GM23338 (cell line): ENCODE data around the gene OR2T6. TPM values are rescaled to one million over a fixed set of nuclear protein-coding genes. Genes with fewer than 3 reads are reported as not detected.

Source experiments
- ATAC-seq: fragments of 200-7000 bp; cut with Tn5 transposase; 3 replicates; pipeline ENCODE4 v1.9.1; 2020
- DNase-seq: peaks from one replicate; pipeline ENCODE4 v3.0.0-alpha.2; 2015; ENCODE audit warnings: low spot score
- H2AFZ ChIP-seq: fragments of 200-600 bp; sonication (generic); 2 replicates; pipeline ENCODE4 v1.8.0; 2016; ENCODE audit warnings: antibody characterized with exemption, mild to moderate bottlenecking, moderate library complexity
- H3F3A ChIP-seq: fragments of 200-600 bp; sonication (generic); replicated peaks from 2 replicates; pipeline ENCODE4 v1.8.0; 2017; ENCODE audit warnings: antibody characterized with exemption, mixed run types, low read depth
- H3K27ac ChIP-seq: fragments of 200-600 bp; sonication (generic); 2 replicates; pipeline ENCODE4 v1.6.1; 2016; ENCODE audit warnings: low read depth
- H3K27me3 ChIP-seq: fragments of 200-600 bp; sonication (generic); 2 replicates; pipeline ENCODE4 v1.8.0; 2016; ENCODE audit warnings: mild to moderate bottlenecking, mixed run types, moderate library complexity; ENCODE audit not compliant: insufficient read depth
- H3K36me3 ChIP-seq: fragments of 200-600 bp; sonication (generic); 2 replicates; pipeline ENCODE4 v1.8.0; 2016; ENCODE audit warnings: mild to moderate bottlenecking; ENCODE audit not compliant: insufficient read depth
- H3K4me1 ChIP-seq: fragments of 200-600 bp; sonication (generic); 2 replicates; pipeline ENCODE4 v1.8.0; 2016; ENCODE audit warnings: mild to moderate bottlenecking, moderate library complexity; ENCODE audit not compliant: insufficient read depth
- H3K4me2 ChIP-seq: fragments of 200-600 bp; sonication (generic); 2 replicates; pipeline ENCODE4 v1.7.1; 2017; ENCODE audit warnings: mixed run types
- H3K4me3 ChIP-seq: fragments of 200-600 bp; sonication (generic); 2 replicates; pipeline ENCODE4 v1.6.1; 2016; ENCODE audit warnings: mixed run types
- H3K79me2 ChIP-seq: fragments of 200-600 bp; sonication (generic); replicated peaks from 2 replicates; pipeline ENCODE4 v1.8.0; 2017; ENCODE audit warnings: mild to moderate bottlenecking; ENCODE audit not compliant: insufficient read depth
- H3K9me2 ChIP-seq: fragments of 200-600 bp; sonication (generic); 2 replicates; pipeline ENCODE4 v1.8.0; 2017; ENCODE audit not compliant: insufficient read depth
- H4K20me1 ChIP-seq: fragments of 200-600 bp; sonication (generic); replicated peaks from 2 replicates; pipeline ENCODE4 v1.8.0; 2017; ENCODE audit warnings: mild to moderate bottlenecking; ENCODE audit not compliant: insufficient read depth
- H3K27ac Mint-ChIP-seq: 2 replicates; pipeline ENCODE4 v1.8.0; 2020; ENCODE audit warnings: inconsistent platforms, mild to moderate bottlenecking, moderate library complexity, mixed read lengths
- H3K27me3 Mint-ChIP-seq: 3 replicates; pipeline ENCODE4 v1.8.0; 2022; ENCODE audit warnings: low read depth, mild to moderate bottlenecking, moderate library complexity, mixed read lengths, inconsistent platforms; ENCODE audit not compliant: insufficient read depth, poor library complexity
- H3K36me3 Mint-ChIP-seq: 3 replicates; pipeline ENCODE4 v1.8.0; 2021; ENCODE audit warnings: low read depth, mild to moderate bottlenecking, inconsistent platforms, moderate library complexity, mixed read lengths
- H3K4me1 Mint-ChIP-seq: 3 replicates; pipeline ENCODE4 v1.8.0; 2020; ENCODE audit warnings: mild to moderate bottlenecking, inconsistent platforms, mixed read lengths
- H3K4me3 Mint-ChIP-seq: 3 replicates; pipeline ENCODE4 v1.8.0; 2021; ENCODE audit warnings: moderate library complexity, mild to moderate bottlenecking, inconsistent platforms, mixed read lengths
- H3K9me3 Mint-ChIP-seq: 3 replicates; pipeline ENCODE4 v1.8.0; 2020; ENCODE audit warnings: moderate library complexity, mild to moderate bottlenecking, inconsistent platforms, mixed read lengths
- CREB1 ChIP-seq: fragments of 250-450 bp; sonication (Bioruptor Pico); IDR thresholded peaks from 2 replicates; pipeline ENCODE4 v1.5.0; 2020; ENCODE audit warnings: low read depth, mild to moderate bottlenecking, moderate library complexity
- CTCF ChIP-seq, 2 experiments: fragments of 200-600 bp in 1 of 2; sonication (generic) in 1 of 2; conservative IDR thresholded peaks; 2 replicates each; pipeline versions ENCODE4 v1.5.1 to v1.6.1; 2016 to 2017; ENCODE audit warnings: antibody characterized with exemption in 2 of 2, low read depth in 2 of 2, mild to moderate bottlenecking in 2 of 2, moderate library complexity in 1 of 2
- ETS1 ChIP-seq: IDR thresholded peaks from 2 replicates; pipeline ENCODE4 v1.6.1; 2016; ENCODE audit warnings: antibody characterized with exemption
- EZH2 ChIP-seq: fragments of 200-600 bp; sonication (generic); IDR thresholded peaks from one replicate; pipeline ENCODE4 v1.8.0; 2017; ENCODE audit warnings: antibody characterized with exemption, mild to moderate bottlenecking, low read depth; ENCODE audit not compliant: unreplicated experiment
- EZH2phosphoT487 ChIP-seq: fragments of 200-600 bp; sonication (generic); IDR thresholded peaks from one replicate; pipeline ENCODE4 v1.8.1; 2018; ENCODE audit warnings: antibody characterized with exemption; ENCODE audit not compliant: unreplicated experiment
- JUNB ChIP-seq: IDR thresholded peaks from one replicate; pipeline ENCODE4 v1.6.1; 2016; ENCODE audit warnings: antibody characterized with exemption; ENCODE audit not compliant: unreplicated experiment
- NANOG ChIP-seq: IDR thresholded peaks from 2 replicates; pipeline ENCODE4 v1.6.1; 2016; ENCODE audit warnings: antibody characterized with exemption, borderline replicate concordance
- POLR2AphosphoS5 ChIP-seq: IDR thresholded peaks from 2 replicates; pipeline ENCODE4 v1.6.1; 2016; ENCODE audit warnings: antibody characterized with exemption, low read depth
- REST ChIP-seq: IDR thresholded peaks from one replicate; pipeline ENCODE4 v1.6.1; 2018; ENCODE audit warnings: antibody characterized with exemption; ENCODE audit not compliant: unreplicated experiment
- STAT1 ChIP-seq: IDR thresholded peaks from one replicate; pipeline ENCODE4 v1.6.1; 2016; ENCODE audit warnings: antibody characterized with exemption; ENCODE audit not compliant: unreplicated experiment
- ZNF114 ChIP-seq: fragments of 250-450 bp; sonication (Bioruptor Pico); IDR thresholded peaks from 2 replicates; pipeline ENCODE4 v1.5.0; 2020; ENCODE audit warnings: mild to moderate bottlenecking, moderate library complexity
- ZNF331 ChIP-seq: fragments of 250-450 bp; sonication (Bioruptor Pico); IDR thresholded peaks from 2 replicates; pipeline ENCODE4 v1.5.0; 2020; ENCODE audit warnings: low read depth, mild to moderate bottlenecking, moderate library complexity
- ZNF462 ChIP-seq: fragments of 250-450 bp; sonication (Bioruptor Pico); IDR thresholded peaks from 2 replicates; pipeline ENCODE4 v1.5.0; 2020; ENCODE audit warnings: mild to moderate bottlenecking, moderate library complexity
- long read RNA-seq: library from polyadenylated mRNA; unstranded; transcript quantifications from one replicate; pipeline ENCODE4 v2.0.0, GENCODE V29; 2020; ENCODE audit not compliant: unreplicated experiment
- polyA plus RNA-seq: library from polyadenylated mRNA; unstranded; fragments of >200 nt; fragmentation: Nextera tagmentation; extraction: Ambion mirVana; gene quantifications from 2 replicates; pipeline ENCODE4 v1.2.1, GENCODE V29; 2016
- total RNA-seq: library from RNA; depleted of rRNA; stranded (reverse); fragments of >200 nt; shearing (Covaris generic); gene quantifications from 2 replicates; pipeline ENCODE4 v1.2.3, GENCODE V29; 2014; rRNA removed

OR2T6 gene
- not detected in 2 replicates for total RNA-seq
- not detected in 2 replicates for polyA plus RNA-seq
- long read RNA-seq, result 0 reads

- ATAC-seq, result no peak
- DNase-seq, result no peak
- no peak within 1 kb of the TSS for H3K27ac Mint-ChIP-seq
Measured at GRCh38 chr1:248375446-248375845, at the start of gene OR2T6. OR2T6 (plus strand) TSS chr1:248375746; CDS start chr1:248387609, 11,863 bp downstream.

More at GRCh38 chr1:248375446-248375845, at the start of gene OR2T6:
- H3K4me1 Mint-ChIP-seq, result no peaks in the 10 kb centered on the region
- Histone ChIP-seq H3K9me2 (no peaks in the 10 kb centered on the region), H3K79me2 (no peaks in the 10 kb centered on the region), H3K27me3 (no peaks in the 10 kb centered on the region), H4K20me1 (no peaks in the 10 kb centered on the region), H3K27ac (no peak within 1 kb of the TSS), H3F3A (no peaks in the 10 kb centered on the region), H3K4me3 (no peak within 1 kb of the TSS), H2AFZ (no peak within 1 kb of the TSS), H3K4me1 (no peaks in the 10 kb centered on the region), H3K4me2 (no peak within 1 kb of the TSS), H3K36me3 (no peaks in the 10 kb centered on the region)
- H3K4me3 Mint-ChIP-seq, result no peak within 1 kb of the TSS
- no peaks in the 10 kb centered on the region for H3K27me3 Mint-ChIP-seq
- peaks cover 31% of the 10 kb centered on the region for H3K36me3 Mint-ChIP-seq
- H3K9me3 Mint-ChIP-seq, result peaks cover 88% of the 10 kb centered on the region
- TF ChIP-seq ZNF114 (CRISPR knock-in tag) (no peak), REST (no peak), POLR2AphosphoS5 (no peak), ZNF331 (CRISPR knock-in tag) (no peak), JUNB (no peak), NANOG (no peak), EZH2 (no peak), EZH2phosphoT487 (no peak), ZNF462 (CRISPR knock-in tag) (no peak), ETS1 (no peak), STAT1 (no peak), CTCF (conservative IDR thresholded peaks at IDR 0.05; ENCODE audit: low read depth in 2 of 2) (no peak), CREB1 (no peak)
